Astrocyte (in vitro differentiated cells and primary cell): ENCODE measurements around the gene ALOX15. TPM values are rescaled to one million over a fixed set of nuclear protein-coding genes. Genes with fewer than 3 reads are reported as not detected.

Experiments used
- DNase-seq: peaks from one replicate; pipeline ENCODE4 v3.0.0-alpha.2; 2010; ENCODE audit warnings: low read depth
- FAIRE-seq: peaks from 2 replicates; lab custom pipeline; 2011; peaks lifted over from hg19 to GRCh38; lab: Jason Lieb, UNC
- H2AFZ ChIP-seq: 2 replicates; pipeline ENCODE4 v1.6.0; 2012; ENCODE audit warnings: low read depth, low read length, inconsistent platforms
- H3K27ac ChIP-seq: 2 replicates; pipeline ENCODE4 v1.5.1; 2011; ENCODE audit warnings: low read depth, low read length, inconsistent platforms
- H3K27me3 ChIP-seq: 2 replicates; pipeline ENCODE4 v1.6.0; 2011; ENCODE audit warnings: low read length, inconsistent platforms; ENCODE audit not compliant: insufficient read depth
- H3K36me3 ChIP-seq: 2 replicates; pipeline ENCODE4 v1.5.1; 2011; ENCODE audit warnings: low read length, inconsistent platforms; ENCODE audit not compliant: insufficient read depth
- H3K4me1 ChIP-seq: 2 replicates; pipeline ENCODE4 v1.5.1; 2011; ENCODE audit warnings: low read length, inconsistent platforms; ENCODE audit not compliant: insufficient read depth
- H3K4me2 ChIP-seq: 2 replicates; pipeline ENCODE4 v1.6.0; 2012; ENCODE audit warnings: low read length, inconsistent platforms
- H3K4me3 ChIP-seq: 2 replicates; pipeline ENCODE4 v1.5.1; 2011; ENCODE audit warnings: low read depth, mild to moderate bottlenecking, low read length, inconsistent platforms; ENCODE audit not compliant: insufficient read depth
- H3K79me2 ChIP-seq: 2 replicates; pipeline ENCODE4 v1.6.0; 2012; ENCODE audit warnings: mild to moderate bottlenecking, low read length, inconsistent platforms; ENCODE audit not compliant: insufficient read depth
- H3K9ac ChIP-seq: 2 replicates; pipeline ENCODE4 v1.6.0; 2012; ENCODE audit warnings: mild to moderate bottlenecking, low read length, inconsistent platforms
- H3K9me3 ChIP-seq: 2 replicates; pipeline ENCODE4 v1.5.1; 2012; ENCODE audit warnings: low read depth, mild to moderate bottlenecking, low read length, inconsistent platforms; ENCODE audit not compliant: insufficient read depth
- H4K20me1 ChIP-seq: 2 replicates; pipeline ENCODE4 v1.6.0; 2012; ENCODE audit warnings: low read length, inconsistent platforms; ENCODE audit not compliant: insufficient read depth
- H3K27ac Mint-ChIP-seq: one replicate; pipeline ENCODE4 v1.8.0; 2021; ENCODE audit warnings: mild to moderate bottlenecking, mixed read lengths; ENCODE audit not compliant: unreplicated experiment
- H3K27me3 Mint-ChIP-seq: one replicate; pipeline ENCODE4 v1.8.0; 2021; ENCODE audit warnings: low read depth, mixed read lengths; ENCODE audit not compliant: unreplicated experiment
- H3K36me3 Mint-ChIP-seq: one replicate; pipeline ENCODE4 v1.8.0; 2021; ENCODE audit warnings: low read depth, mixed read lengths; ENCODE audit not compliant: unreplicated experiment
- H3K4me1 Mint-ChIP-seq: one replicate; pipeline ENCODE4 v1.8.0; 2021; ENCODE audit warnings: low read depth, mixed read lengths; ENCODE audit not compliant: unreplicated experiment
- H3K4me3 Mint-ChIP-seq: one replicate; pipeline ENCODE4 v1.8.0; 2021; ENCODE audit warnings: mild to moderate bottlenecking, moderate library complexity, mixed read lengths; ENCODE audit not compliant: unreplicated experiment
- H3K9me3 Mint-ChIP-seq: one replicate; pipeline ENCODE4 v1.8.0; 2021; ENCODE audit warnings: mild to moderate bottlenecking, mixed read lengths; ENCODE audit not compliant: unreplicated experiment
- CTCF ChIP-seq: IDR thresholded peaks from 2 replicates; pipeline ENCODE4 v1.5.1; 2011; ENCODE audit warnings: low read depth, mild to moderate bottlenecking, inconsistent platforms, low read length, moderate library complexity; ENCODE audit not compliant: insufficient read depth
- EZH2 ChIP-seq: IDR thresholded peaks from 2 replicates; pipeline ENCODE4 v1.6.1; 2012; ENCODE audit warnings: mild to moderate bottlenecking, low read length, inconsistent platforms; ENCODE audit not compliant: insufficient read depth
- total RNA-seq: library from RNA; stranded (reverse); gene quantifications from 2 replicates; pipeline ENCODE4 v1.2.1, GENCODE V29; 2021

Gene ALOX15
- total RNA-seq, 1 donor from 2014 or later, result 0.07 TPM

- Histone ChIP-seq H2AFZ (no peak overlapping the region), H3K36me3 (no peaks in the 10 kb centered on the region), H3K9ac (no peak overlapping the region), H3K4me2 (peak overlapping the region; percentile 48), H3K4me3 (no peak overlapping the region), H3K4me1 (peaks cover 2% of the 10 kb centered on the region), H3K27ac (no peak overlapping the region), H3K9me3 (no peaks in the 10 kb centered on the region), H3K79me2 (no peaks in the 10 kb centered on the region), H4K20me1 (no peaks in the 10 kb centered on the region), H3K27me3 (peaks cover 43% of the 10 kb centered on the region)
- Mint-ChIP-seq H3K27ac (peak overlapping the region; percentile 62), H3K9me3 (peaks cover 3% of the 10 kb centered on the region), H3K4me1 (peaks cover 1% of the 10 kb centered on the region), H3K36me3 (no peaks in the 10 kb centered on the region), H3K4me3 (no peak overlapping the region), H3K27me3 (peaks cover 70% of the 10 kb centered on the region)
- DNase-seq (no peak), FAIRE-seq (no peak)
- TF ChIP-seq CTCF, result no peak
- peak; percentile 33 for TF ChIP-seq EZH2
Observed at GRCh38 chr17:4584917-4585637, 56.4 kb downstream of the ALOX15 start.

GRCh38 chr17:4584101-4584916 lies 57.2 kb downstream of the ALOX15 start, which contains the start of gene SMTNL2:
Gene SMTNL2, plus strand, starts transcription at chr17:4584529. Its CDS starts 77 bp downstream, at chr17:4584606.
- H3K4me3 Mint-ChIP-seq, result peak within 1 kb of the TSS; percentile 77
- Histone ChIP-seq H3K27me3 (peaks cover 43% of the 10 kb centered on the region), H3K4me3 (no peak within 1 kb of the TSS), H3K4me1 (peaks cover 2% of the 10 kb centered on the region), H3K4me2 (peak within 1 kb of the TSS; percentile 48), H3K36me3 (no peaks in the 10 kb centered on the region), H3K27ac (no peak within 1 kb of the TSS), H4K20me1 (no peaks in the 10 kb centered on the region), H3K9me3 (no peaks in the 10 kb centered on the region), H3K9ac (no peak within 1 kb of the TSS), H2AFZ (peak within 1 kb of the TSS; percentile 66), H3K79me2 (no peaks in the 10 kb centered on the region)
- peak within 1 kb of the TSS; percentile 62 for H3K27ac Mint-ChIP-seq
- no peaks in the 10 kb centered on the region for H3K36me3 Mint-ChIP-seq
- peaks cover 3% of the 10 kb centered on the region for H3K9me3 Mint-ChIP-seq
- peaks cover 1% of the 10 kb centered on the region for H3K4me1 Mint-ChIP-seq
- DNase-seq, result no peak
- TF ChIP-seq EZH2, result peak; percentile 90
- no peak for TF ChIP-seq CTCF
- no peak for FAIRE-seq
- H3K27me3 Mint-ChIP-seq, result peaks cover 70% of the 10 kb centered on the region
